Erythroblast (primary cell): ENCODE measurements around the gene ZNF207.
A peak's percentile ranks its signal among the peaks of the same experiment; 100 is the strongest.
"Not testable (repeated sequence)": the region's sequence is repeated elsewhere in the genome, so short reads cannot be mapped to it uniquely, and the experiment has no call there.

Experiments
- DNase-seq, 2 experiments: peaks; one replicate each; lab custom pipeline; 2025; lab: John Stamatoyannopoulos, UW
- GATA1 ChIP-seq: IDR thresholded peaks from 2 replicates; pipeline ENCODE4 v1.6.1; 2011; ENCODE audit warnings: low read depth, mild to moderate bottlenecking, control low read depth, low read length, moderate library complexity
- POLR2A ChIP-seq: IDR thresholded peaks from 2 replicates; pipeline ENCODE4 v1.6.1; 2011; ENCODE audit warnings: mild to moderate bottlenecking, low read length

The ZNF207 gene

GRCh38 chr17:32349854-32350665 lies at the start of gene ZNF207:
Gene ZNF207 (plus strand): TSS chr17:32350157. CDS start chr17:32350286, 129 bp downstream.
- TF ChIP-seq GATA1 = no peak
- peak; percentile 99 for TF ChIP-seq POLR2A
- DNase-seq = peak; percentile 98 to 99

DNA sequence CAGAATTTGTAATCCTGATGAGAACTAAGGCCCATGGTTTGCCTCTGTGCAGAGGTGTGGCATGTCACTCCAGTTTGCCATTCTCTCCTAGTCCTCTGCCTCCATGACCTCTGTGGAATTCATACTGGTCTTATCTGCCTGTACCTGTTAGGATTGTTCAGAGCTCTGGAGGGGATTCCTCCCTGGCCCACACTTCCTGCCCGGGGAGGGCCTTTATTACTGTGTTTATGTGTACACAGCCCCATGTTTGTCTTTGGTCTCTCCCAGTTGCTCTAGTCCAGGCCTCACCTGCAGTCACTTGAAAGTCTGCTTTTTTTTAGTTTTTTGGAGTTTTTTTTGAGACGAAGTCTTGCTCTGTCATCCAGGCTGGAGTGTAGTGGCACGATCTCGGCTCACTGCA lies 47.9 kb upstream of the ZNF207 start:
- TF ChIP-seq POLR2A (no peak), GATA1 (no peak)
- no peak for DNase-seq

- DNase-seq = no peak
Observed at GRCh38 chr17:32302860-32303649, 46.9 kb upstream of the ZNF207 start.

DNA sequence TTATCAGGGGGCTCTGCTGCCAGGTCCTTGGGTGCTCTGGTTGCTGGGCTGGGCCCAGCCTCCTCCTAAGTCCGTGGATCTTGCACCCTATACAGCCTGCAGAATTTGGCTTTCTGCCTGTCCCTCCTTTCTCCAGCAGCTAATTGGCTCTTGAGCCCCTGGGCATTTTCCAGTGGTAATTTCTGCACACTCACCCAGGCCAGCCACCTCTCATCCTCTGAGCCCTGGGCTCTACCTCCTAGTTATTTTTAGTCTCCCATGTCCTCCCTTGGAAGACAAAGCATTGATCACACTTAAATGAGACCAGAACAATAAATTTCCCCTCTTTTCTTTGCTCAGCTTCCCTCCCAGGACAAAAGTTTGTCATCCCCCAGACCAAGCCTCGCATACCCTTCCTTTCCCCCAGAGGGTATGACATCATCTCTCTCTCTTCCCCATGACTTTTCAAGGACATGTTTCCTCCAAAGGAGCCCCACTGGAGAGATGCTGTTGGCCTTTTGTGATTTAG lies 46.1 kb upstream of the ZNF207 start:
- DNase-seq = no peak
- TF ChIP-seq GATA1 = no peak
- TF ChIP-seq POLR2A = no peak

More at GRCh38 chr17:32302860-32303649, 46.9 kb upstream of the ZNF207 start:
- TF ChIP-seq GATA1 (no peak), POLR2A (no peak)

DNA sequence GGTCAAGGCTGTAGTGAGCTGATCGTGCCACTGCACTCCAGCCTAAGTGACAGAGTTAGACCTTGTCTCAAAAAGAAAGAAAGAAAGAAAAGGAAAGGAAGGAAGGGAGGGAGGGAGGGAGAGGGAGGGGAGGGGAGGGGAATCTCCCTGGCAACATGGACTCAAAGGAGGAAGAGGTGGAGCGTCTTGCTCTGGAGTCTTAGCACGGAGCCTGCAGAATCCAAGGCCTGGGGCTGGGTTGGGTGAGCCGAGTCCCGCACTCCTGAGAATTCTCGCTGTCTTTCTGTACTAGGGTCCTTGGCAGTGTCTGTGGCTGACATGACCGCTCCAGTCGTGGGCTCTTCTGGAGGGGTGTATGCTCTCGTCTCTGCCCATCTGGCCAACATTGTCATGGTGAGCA lies 44.9 kb upstream of the ZNF207 start:
- TF ChIP-seq GATA1 = no peak
- TF ChIP-seq POLR2A = no peak
- no peak for DNase-seq

GRCh38 chr17:32307658-32308057 lies 42.3 kb upstream of the ZNF207 start:
- no peak for TF ChIP-seq POLR2A
- TF ChIP-seq GATA1 = no peak
- no peak for DNase-seq

DNA sequence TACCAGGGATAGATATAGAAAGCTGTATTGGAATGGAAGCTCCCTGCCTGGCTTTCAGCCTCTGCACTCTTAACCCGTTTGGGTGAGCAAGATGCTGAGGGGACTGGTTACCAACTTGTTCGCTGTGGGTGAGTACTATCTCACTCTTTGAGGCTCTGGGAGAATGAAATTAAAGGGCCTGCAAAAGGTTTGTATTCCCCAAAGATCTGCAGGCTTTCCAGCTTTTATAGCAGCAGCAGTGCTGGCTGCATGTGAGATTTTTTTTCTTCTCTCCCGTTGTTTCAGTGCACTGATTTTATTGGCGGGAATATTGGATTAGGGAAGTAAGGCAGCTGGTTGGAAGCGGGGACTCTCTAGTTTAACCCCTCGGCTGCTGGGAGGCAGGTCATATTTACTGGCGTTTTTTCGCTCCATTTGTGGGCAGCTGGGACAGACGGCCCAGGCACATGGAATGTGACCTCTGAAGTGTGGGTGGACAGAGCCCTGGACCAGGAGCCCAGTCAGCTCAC lies 38.9 kb upstream of the ZNF207 start:
- TF ChIP-seq POLR2A = no peak

DNA sequence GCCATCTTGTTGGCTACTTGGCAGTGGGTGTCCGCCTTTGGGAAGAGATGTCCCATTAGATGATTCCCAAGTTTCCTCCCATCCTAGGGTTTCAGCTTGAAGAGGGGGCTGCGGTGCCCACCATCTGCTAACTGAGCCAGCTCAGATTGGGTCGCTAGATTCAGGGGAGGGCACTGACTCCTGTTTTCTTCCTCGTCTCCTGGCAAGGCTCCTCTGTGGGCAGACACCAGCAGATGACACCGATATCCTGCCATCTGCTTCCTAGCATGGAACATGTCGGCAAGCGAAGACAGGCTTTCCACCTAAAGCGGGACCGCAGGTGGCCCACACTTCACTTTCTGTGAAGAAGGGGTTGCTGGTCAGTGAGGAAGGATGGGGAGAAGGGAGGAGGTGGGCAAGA lies 35.3 kb upstream of the ZNF207 start:
- TF ChIP-seq POLR2A (no peak), GATA1 (no peak)
- DNase-seq = no peak

More for the DNA sequence above, 38.9 kb upstream of the ZNF207 start:
- no peak for DNase-seq

- TF ChIP-seq GATA1 (no peak), POLR2A (no peak)
Observed at GRCh38 chr17:32315171-32315570, 34.8 kb upstream of the ZNF207 start.

DNA sequence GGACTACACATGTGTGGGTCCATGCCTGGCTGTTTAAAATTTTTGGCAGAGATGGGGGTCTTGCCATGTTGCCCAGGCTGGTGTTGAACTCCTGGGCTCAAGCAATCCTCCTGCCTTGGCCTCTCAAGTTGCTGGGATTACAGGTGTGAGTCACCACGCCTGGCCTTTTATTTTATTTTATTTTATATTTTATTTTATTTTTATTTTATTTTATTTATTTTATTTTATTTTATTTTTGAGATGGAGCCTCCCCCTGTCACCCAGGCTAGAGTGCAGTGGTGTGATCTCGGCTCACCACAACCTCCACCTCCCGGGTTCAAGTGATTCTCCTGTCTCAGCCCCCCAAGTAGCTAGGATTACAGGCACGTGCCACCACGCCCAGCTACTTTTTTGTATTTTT lies 33.3 kb upstream of the ZNF207 start:
- not testable (repeated sequence) for DNase-seq

More at GRCh38 chr17:32315171-32315570, 34.8 kb upstream of the ZNF207 start:
- no peak for DNase-seq

DNA sequence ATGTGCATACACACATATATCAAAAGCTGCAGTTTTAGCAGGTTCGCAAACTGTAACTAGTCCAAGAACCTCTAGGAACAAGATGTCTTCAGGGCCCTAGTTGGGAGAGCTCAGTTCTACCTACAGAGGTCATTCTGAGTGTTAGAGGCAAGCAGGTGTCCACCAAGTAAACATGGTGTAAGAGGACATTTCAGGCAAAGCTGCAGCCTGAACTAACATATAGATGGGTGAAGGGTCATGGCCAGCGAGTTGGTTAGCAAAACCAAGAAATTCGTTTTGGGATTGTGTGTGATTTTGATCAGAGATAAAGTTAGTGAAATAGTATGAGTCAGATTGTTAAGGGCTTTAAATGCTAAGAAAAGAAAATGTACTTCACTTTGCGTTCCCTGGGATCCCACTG lies 32.6 kb upstream of the ZNF207 start:
- TF ChIP-seq POLR2A = no peak
- TF ChIP-seq GATA1 = no peak
- no peak for DNase-seq

- no peak for DNase-seq
- TF ChIP-seq GATA1 = no peak
- no peak for TF ChIP-seq POLR2A
Observed at GRCh38 chr17:32318071-32318470, 31.9 kb upstream of the ZNF207 start.

DNA sequence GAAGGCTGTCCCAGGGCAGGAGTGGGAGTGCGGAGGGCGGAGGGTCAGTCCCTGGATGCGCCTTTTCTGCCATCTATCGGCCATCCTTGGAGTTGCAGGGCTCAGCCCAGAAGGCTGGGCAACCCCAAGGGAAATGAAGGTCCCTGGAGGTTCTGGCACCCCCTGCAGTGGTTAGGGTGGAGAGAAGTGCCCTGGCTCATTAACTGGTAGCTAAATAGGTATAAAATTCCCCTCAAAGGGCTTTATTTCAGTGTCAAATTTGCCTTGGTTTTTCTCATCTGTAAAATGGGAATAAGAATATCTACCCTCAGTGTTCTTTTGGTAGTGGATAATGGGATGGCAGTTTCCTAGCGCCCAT lies 30.4 kb upstream of the ZNF207 start:
- peak; percentile 65 to 84 for DNase-seq
- no peak for TF ChIP-seq POLR2A
- no peak for TF ChIP-seq GATA1

- not testable (repeated sequence) for DNase-seq
Observed at GRCh38 chr17:32320080-32320479, 29.9 kb upstream of the ZNF207 start.

GRCh38 chr17:32320847-32321246 lies 29.1 kb upstream of the ZNF207 start:
- TF ChIP-seq POLR2A (no peak), GATA1 (no peak)
- no peak for DNase-seq
